GM18511 (cell line): ENCODE results near the gene NDUFS8.

Experiments
- ATAC-seq: cut with Tn5 transposase; IDR thresholded peaks from one replicate; pipeline ENCODE4 v1.9.1; 2021; ENCODE audit warnings: mild to moderate bottlenecking, moderate library complexity; ENCODE audit not compliant: unreplicated experiment

The NDUFS8 gene

DNA sequence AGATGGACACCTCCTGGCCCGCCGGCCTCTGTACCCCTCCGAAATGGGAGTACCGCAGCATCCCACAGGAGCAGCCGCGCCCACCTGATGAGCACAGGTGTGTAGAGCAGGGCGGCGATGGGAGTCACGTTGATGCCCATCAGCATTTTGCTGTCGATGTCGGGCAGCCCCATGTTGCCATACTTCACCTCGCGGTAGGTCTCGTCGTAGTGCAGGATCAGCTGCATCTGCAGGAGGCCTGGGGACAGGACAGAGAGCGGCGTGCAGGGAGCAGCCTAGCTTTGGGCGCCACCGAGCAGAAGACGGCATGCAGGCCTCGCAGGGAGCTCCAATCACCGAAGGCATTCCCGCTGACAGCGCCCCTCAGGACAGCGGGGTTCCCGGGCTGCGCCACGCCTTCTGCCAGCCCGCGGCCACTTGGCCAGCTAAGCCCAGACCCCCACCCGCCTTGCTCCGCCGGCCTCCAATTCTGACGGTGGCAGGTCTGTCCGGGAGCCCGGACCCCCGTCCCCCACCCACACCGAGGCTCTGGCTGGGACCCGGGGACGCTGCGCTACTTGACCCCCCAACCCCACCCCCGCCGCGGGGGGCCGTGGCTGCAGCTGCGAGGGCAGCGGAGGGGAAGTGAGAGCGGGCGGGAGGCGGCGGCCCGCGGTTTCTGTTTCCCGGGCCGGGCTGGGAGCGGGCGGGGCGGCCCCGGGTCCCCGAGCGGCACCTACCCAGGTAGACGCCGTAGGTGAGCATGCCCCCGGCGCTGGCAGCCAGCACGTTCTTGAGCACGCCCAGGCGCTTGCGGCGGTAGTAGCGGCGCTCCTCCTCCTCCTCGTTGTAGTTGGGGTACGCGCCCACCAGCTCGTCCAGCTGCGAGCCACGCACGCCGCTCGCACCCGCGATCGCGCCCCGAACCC is 27.3 kb upstream of the NDUFS8 start:
- peak; percentile 50 for ATAC-seq

DNA sequence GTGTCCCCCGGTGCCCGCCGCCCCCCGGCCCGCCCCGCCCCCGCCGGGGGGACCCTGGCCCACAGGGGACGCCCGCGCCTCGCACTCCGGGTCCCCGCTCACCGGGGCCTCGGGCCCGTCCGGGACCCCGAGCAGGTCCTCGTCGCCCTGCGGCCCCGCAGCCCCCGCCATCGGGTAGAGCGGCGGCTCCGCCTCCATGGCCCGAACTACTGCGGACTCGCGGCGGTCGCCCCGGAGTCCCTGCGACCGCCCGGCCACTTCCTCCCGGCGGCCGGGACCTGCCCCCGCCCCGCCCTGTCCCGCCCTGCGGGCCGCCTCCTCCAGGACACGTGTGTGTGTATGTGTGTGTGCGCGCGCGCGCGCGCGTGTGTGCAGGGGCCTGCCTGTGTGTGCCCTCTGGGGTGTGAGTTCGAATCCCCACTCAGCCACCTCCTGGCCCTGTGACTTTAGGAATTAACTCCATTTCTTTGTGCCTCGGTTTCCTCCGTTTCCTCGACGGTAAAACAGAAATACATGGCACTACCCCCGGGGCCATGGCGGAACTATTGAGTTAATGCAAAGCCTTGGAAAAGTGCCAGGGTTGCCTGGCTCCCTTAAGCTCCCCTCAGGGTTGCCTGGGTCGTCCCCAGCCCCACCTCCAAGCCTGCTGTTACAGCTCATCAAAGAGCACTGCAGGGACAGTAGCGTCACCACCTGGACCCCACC is 26.5 kb upstream of the NDUFS8 start, which contains the start of gene UNC93B1:
UNC93B1 (minus strand) TSS at position 252 of the 705 bp plus-strand sequence; CDS start at position 198, 54 bp downstream.
- ATAC-seq: peak; percentile 60

DNA sequence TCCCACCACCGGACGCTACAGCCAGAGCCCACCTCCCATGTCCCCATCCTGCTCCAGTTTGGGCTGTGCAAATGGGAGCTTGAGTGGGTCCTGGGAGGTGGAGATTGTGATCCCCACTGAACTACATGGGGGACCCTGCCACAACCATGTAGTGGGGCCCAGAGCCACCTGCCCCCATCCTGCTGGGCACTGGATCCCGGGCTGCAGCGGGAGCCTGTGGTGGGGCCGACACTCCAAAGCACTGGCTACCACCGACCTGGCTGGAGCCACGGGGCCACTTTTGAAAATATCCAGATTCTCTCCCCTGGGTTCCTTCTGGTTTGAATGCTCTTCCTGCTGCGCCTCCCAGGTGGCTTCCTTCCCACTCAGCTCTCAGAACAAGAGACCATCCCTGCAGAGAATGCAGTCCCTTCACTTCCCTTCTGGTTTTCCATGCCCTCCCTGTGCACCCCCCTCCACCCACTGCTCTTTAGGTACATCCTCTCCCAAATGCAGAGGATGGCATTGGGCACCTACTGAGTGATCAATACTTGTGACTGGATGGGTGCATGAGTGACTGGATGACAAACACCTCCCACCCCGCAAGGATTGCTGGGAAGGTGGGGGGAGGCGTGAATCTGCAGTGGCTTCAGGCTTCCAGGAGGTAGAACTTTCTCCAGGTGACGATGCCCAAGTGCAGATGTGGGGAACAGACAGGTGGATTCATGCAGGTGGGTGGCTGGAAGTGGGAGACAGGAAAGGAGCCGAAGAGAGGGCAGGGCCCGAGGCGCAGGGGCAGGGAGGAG is 25.7 kb upstream of the NDUFS8 start:
- ATAC-seq: no peak

DNA sequence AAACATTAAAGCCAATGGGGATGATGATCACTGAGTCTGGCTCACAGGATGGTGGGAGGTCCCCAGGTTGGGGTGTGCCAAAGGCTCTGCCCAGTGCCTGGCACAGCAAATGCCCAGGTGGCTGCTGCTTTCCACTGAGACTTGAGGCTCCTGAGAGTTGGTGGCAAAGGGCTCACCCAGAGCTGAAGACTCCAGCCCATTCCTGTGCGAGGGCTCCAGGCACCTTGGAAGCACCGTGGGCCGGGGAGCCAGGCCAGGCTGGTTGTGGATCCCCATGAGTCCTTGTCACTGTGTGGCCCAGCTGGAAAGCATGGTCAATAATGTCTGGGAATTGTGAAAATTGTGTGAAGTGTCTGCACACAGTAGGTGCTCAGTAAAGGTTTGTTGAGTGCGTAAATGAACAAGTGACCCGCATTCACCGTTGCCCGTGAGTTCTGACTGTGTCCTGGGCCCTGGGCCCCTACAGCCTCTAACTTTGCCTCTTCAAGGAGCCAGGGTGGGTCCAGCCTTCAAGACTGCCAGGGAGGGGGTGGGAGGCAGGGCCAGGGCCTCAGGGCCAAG is 23.8 kb upstream of the NDUFS8 start:
- no peak for ATAC-seq

DNA sequence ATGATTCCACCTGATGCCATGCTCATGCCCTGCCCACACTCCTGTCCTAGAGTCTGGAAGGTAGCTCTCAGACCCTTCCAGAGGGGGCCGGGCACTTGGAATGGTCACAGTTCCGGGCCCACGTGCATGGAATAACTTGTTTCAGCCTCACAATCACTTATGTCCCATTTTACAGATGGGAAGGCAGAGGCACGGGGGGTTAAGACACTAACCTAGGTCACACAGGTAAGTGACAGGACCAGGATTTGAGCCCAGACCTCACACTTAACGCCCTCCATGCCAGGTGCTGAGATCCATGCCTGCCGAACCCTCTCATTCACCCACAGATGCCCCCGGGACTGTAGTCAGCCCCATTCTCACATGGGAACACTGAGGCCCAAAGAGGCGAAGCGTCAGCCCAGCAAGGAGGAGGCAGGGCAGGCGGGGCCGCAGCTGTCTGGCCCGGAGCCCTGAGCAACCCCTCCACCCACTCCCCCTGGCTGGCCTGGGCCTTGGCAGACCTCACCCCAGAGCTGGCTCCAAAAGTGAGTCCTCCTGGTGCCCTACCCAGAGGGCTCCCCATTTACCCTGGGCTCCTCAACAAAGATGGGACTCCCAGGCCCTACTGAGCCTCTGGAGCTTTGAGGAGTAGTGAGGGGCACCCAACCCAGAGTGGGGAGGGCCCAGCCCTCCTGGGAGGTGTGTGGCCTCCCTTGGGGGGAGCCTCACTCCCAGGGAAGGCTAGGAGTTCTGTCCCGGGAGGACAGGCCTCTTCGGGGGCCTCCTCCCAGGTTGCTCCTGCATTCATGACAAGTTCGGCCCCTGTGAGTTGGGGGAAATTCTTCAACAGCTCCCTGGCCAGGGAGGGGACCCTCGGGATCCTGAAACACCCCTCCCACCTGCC is 22.7 kb upstream of the NDUFS8 start:
- ATAC-seq: no peak

DNA sequence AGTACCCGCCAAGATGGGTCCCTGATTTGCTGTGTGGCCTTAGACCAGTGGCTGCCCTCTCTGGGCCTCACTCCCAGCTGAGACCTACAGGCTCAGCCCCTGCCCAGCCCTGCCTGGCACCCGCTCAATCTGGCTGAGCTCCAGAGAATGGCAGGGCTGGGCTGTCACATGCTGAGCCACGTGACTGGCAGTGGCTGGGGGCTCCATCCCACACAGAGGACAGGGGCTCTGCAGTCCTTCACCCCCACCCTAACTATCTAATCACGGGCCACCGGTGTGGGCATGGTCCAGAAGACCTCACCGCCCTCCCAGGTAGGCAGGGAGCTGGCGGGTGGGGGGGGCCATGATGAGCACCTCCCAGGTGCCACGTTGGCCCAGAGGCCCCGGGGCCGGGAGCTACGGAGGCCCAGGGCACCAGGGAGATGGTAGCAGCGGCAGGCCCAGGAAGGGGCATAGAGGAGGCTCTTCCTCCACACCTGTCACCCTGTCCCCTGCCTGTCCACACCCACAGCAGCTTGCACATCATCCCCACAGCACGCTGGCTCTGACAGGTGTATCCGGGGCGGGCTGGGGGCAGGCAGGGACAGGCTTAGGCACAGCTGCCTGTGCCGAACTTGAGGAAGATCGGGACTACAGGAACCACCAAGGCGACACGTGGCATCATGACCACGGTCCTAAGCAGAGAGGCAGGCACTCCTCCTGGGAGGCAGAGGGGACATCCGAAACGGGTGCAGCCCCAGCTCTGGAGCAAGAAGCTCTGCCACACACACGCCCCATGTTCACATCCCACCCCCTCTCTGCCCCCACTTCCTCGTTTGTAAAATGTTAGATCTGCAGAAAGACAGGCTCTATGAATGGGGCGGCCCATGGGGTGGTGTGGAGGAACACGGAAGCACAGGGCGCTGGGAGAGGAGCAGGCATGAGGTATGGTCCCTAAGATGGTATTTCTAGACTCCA is 21.8 kb upstream of the NDUFS8 start:
- no peak for ATAC-seq

DNA sequence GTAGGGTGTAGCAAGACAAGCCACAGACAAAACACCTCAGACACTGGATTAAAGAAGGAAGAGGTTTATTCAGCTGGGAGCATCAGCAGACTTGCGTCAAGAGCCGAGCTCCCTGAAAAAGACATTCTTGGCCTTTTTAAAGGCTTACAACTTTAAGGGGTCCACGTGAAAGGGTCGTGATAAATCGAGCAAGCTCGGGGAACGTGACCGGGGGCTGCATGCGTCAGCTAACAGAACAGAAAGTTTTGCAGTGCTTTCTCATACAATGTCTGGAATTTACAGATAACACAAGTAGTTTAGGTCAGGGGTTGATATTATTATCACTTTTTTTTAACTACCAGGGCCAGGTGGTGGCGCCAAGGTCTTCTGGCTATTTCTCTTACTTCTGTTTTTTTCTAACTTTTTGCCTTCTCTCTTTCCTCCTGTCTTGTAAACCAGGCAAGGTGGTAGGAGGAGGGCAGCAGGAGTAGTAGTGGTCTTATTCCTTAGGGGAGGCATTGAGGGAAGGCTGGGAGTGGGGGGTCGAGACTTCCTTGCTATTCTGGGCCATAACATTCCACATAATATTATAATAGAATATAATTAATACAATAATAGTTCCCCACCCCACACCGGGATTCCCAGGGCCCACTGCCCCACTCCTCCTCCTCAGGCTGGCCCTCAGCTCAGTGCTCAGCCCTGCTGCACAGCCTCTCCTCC is 20.9 kb upstream of the NDUFS8 start:
- ATAC-seq: no peak

DNA sequence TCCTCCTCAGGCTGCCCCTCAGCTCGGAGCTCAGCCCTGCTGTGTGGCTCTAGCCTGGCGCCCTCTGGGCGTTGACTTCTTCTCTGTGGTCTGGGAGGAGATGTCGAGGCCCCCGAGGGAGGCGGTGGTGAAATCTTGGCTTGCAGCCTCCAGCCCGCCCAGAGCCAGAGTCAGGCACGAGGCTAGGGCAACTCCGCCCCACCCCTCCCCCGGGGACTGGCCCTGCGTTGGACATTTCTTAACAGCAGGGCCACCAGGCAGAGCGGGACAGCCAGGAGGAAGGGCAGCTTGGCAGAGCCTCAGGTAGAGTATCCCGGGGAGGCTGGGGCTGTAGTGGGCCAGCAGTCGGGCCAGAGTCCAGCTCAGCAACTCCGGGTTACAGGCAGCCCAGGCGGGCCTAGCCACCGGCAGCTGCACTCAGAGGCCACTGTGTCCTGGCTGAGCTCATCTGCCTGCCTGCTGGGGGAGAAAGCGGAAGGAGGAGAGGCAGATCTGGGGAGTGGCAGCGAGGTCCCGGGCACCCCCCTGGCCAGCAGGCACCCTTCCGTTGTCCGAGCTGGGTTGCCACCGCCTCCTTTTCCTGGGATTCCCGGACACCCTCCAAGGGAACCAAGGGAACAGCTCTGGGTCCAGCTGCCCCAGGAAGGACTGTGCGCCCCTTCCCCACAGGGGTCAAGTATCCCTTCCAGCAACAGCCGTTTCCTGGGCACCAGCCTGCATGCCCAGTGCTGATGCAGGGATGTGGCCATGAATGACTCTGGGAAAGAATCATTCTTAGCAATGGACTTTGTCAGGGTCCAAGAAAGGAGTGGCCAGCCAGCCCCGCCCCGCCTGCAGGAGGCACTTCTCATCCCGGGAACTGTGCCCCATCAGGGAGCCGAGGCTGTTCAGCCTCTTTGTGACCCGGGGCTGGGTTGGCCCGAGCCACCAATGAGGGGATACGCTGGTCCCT is 20.1 kb upstream of the NDUFS8 start, which contains the start of gene ALDH3B1:
ALDH3B1 (plus strand) TSS at position 238 of the 952 bp plus-strand sequence. CDS start 4,971 bp downstream, outside the sequence.
- no peak for ATAC-seq

DNA sequence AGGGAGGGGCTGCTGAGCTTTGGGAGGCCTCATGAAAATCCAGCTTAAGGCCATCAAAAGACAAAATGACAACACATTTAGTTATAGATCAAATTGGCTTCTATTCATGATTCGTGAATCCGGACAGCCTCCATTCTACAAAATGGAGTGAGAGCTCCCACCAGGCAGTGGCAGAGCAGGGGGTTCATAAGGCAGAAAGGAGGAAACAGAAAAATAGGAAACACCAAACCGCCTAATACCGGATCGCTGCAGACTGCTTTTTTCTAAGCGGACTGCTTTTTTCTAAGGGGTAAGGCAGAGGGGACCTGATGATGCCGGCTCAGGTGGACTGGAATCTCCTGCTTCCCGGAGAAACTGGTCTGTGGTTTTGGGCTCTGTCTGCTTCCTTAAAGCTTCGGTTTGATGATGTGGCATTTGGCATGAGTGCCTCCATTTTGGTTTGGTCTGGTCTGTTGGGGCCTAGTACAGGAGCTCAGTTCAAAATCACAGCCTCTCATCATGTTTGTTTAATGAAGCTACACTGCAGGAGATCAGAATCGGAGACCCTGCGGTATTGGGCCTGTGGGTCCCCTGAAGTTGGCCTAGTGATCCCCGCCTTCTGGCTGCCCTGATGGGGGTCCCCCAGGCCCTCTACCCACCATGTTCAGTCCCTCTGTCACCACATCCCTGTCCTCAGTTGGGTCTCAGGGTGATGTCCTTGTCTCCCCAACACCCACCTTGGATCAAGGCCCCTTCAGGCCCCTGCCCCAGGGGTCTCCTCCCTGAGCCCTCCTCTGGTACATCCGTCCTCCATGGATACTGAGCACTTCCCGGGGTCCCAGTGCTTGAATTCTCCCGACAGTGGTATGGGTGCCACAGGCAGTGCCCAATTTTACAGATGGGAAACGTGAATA is 19.2 kb upstream of the NDUFS8 start:
- ATAC-seq: no peak

DNA sequence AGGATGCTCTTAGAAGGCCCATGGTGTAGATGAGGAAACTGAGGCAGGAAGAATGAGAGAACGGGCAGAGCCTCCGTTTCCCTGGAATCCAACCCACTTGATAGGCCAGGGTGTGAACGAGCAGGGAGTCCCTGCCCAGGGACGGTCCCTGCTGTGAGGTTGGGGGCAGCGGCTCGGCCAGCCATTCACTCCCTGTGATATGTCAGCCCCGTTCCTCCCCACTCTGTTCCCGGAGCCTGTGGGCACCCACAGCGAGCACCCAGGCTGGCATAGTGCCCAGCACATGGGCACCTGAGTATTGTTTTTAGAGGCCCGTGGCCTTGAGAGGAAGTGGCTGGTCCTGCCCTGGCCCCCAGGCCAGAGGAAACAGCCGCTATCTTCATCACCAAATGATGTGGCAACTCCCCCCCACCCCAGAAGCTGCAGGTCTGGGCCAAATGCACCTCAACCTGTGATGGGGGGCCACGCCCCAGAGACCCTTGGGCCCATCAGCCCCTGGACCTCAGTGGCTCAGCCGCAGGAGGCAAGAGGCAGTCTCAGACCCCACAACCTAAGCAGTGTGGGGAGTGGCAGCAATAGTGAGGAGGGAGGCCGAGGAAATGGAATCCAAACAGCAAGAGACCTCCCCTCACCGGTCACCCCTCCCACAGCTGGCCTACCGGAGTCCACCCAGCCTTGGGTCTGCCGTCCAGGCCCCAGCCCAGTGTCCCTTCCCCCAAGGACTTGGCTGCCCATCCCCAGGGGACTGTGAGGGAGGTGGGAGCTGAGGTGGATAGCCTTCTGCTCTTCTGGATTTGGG is 18.2 kb upstream of the NDUFS8 start:
- ATAC-seq: no peak

DNA sequence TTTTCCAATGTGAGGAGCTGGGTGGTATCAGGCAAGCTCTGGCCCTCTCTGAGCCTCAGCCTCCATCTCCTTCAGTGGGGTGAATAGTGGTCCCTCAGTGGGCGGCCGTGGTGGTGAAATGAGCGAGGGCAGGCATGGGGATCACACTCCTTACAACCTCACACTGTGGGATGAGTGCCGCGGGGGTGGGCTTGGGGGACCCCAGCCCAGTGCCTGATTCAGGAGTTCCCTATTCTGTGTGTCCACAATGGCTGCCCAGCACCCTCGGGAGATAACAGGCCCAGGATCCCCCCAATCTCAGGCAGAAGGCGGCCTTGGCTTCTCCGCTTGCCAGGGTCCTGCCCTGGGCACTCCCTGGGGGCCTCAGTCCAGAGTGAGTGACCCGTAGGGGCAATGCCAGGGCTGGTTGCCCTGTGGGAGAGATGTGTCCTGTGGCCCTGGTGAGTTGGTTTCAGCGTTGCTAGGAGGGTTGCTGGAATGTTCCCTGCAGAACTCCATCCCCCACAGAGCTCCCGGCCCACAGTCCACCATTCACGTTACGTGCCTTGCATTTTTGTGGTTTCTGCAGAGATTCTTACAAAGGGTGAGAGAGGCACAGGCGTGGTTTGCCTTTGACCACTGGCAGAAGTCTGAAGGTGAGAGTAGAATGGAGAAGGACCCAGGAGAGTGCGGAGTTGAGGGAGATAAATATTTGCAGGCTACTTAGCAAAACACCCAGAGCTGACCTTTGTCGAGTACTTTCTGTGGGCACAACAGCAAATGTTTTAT is 17.5 kb upstream of the NDUFS8 start:
- ATAC-seq: no peak

DNA sequence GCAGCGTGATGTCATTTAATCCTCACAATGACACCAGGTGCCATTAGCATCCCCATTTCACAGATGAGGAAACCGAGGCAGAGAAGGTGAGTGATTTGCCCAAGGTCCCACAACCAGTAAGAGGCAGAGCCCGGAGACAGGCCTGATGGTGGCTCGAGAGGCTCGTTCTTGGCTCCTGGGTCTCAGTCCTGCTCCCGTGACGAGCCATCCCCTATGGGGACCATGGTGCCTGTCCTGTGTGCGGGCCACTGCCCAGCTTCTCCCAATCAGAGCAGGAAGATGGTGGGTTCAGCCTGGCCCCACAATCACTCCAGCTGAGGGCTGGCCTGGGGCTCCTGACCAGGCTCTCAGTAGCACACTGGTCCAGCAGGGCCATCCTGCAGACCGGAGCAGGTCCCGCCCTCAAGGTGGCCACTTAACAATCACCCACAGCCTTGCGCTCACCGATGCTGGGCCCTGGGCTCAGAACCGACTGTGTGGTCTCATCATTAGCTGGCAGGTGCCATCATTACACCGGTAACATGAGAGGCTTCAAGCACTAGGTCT is 16.8 kb upstream of the NDUFS8 start:
- ATAC-seq: no peak

DNA sequence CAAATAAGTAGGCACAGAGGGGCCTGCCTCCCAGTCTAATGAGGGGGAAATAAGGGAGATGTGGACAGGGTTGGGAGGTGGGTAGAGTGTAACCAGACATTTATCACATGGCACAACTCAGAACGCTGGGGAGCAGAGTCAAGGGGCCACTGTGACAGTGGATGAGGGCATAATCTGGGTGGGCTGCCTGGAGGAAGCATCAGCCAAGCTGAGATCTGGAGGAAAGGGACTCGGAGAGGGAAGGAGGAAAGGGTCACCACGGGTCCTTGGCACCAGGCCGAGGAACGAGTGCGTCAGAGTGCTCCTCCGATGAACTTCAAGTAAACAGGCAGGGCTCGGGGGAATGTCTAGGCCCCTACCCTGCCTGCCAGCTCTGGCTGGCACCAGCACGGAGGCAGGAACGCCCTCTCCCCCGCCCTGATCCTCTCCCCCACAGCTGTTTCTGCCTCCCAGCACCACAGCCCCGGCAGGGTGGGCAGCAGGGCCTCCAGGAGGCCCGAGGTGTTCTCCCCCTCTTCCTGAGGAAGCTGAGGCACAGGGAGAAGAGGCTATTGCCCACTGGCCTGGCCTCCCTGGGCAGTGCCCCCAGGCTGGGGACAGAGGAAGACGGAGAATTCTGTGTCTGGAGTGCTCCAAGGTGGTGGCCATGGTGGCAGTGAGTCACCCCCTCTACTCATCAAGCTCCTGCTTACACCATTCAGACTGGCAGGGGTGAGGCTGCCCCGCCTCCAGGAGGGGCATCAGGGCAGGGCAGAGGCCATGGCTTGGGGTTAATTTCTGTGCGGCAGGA is 16.1 kb upstream of the NDUFS8 start:
- ATAC-seq: no peak
